ENCODE results near the gene SNX5. TPM values are rescaled to one million over a fixed set of nuclear protein-coding genes. Genes with fewer than 3 reads are reported as not detected.

The SNX5 gene
- total RNA-seq, 1 donor from 2014 or later, result 102 TPM

GRCh38 chr20:17928211-17928611 lies 40.4 kb downstream of the SNX5 start:
- Histone ChIP-seq H3K27ac (peak overlapping the region; percentile 73), H3K9me3 (no peaks in the 10 kb centered on the region), H3K4me3 (no peak overlapping the region), H3K4me1 (no peaks in the 10 kb centered on the region), H3K27me3 (ENCODE audit: low read depth) (no peaks in the 10 kb centered on the region), H3K36me3 (no peaks in the 10 kb centered on the region)
- intact Hi-C loops (cut with DNase I), result no loop called here
- DNase-seq, result no peak
- no peak for TF ChIP-seq CTCF (IDR thresholded peaks at IDR 0.05)
- ATAC-seq, result peak in 1 of 2 donors; percentile 11

DNA sequence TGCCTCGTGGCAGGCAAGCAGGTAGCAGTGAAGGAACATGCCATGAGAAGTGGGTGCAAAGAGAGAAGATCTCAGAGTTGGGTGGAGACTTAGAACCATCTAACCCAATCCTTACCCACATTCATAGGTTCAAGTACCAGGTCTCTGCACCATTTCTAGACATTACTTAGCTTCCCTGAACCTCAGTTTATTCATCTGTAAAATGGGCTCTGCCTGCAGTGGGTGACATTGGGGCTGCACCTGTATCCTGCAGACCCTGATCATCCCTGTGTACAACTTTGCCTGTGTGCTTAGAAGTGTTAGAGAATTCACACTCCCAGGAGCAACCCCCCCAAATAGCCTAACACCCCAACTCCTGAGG lies 42.7 kb downstream of the SNX5 start:
- H3K9me3 ChIP-seq, result no peaks in the 10 kb centered on the region
- no peaks in the 10 kb centered on the region for H3K27me3 ChIP-seq (ENCODE audit: low read depth)
- no peak for TF ChIP-seq CTCF (IDR thresholded peaks at IDR 0.05)
- ATAC-seq, result no peak
- no peaks in the 10 kb centered on the region for H3K36me3 ChIP-seq
- no peaks in the 10 kb centered on the region for H3K4me1 ChIP-seq
- no peak for DNase-seq
- intact Hi-C loops (cut with DNase I), result no loop called here
- no peak overlapping the region for H3K4me3 ChIP-seq
- no peak overlapping the region for H3K27ac ChIP-seq

GRCh38 chr20:17925141-17925939 lies 43.3 kb downstream of the SNX5 start:
- Histone ChIP-seq H3K27ac (no peak overlapping the region), H3K4me3 (no peak overlapping the region), H3K9me3 (no peaks in the 10 kb centered on the region), H3K4me1 (no peaks in the 10 kb centered on the region), H3K27me3 (ENCODE audit: low read depth) (no peaks in the 10 kb centered on the region), H3K36me3 (no peaks in the 10 kb centered on the region)
- intact Hi-C loops (cut with DNase I), result no loop called here
- DNase-seq (no peak), ATAC-seq (no peak)
- TF ChIP-seq CTCF (IDR thresholded peaks at IDR 0.05), result no peak

DNA sequence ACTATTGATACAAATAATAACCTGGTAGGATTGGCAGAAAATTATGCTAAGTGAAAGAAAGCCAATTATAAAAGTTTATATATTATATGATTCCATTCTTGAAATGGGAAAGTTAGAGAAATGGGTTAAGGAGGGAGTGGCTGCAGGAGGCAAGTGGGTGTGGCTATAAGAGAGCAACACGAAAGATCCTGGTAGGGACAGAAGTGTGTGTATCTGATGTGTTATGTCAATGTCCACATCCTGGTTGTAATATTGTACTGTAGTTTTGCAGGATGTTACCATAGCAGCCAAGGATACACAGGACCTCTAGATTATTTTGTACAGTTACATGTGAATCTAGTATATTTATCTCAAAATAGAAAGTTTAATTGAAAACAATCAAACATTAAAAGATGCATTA lies 46.8 kb downstream of the SNX5 start:
- Histone ChIP-seq H3K27me3 (ENCODE audit: low read depth) (no peaks in the 10 kb centered on the region), H3K27ac (no peak overlapping the region), H3K4me1 (no peaks in the 10 kb centered on the region), H3K9me3 (no peaks in the 10 kb centered on the region), H3K36me3 (no peaks in the 10 kb centered on the region), H3K4me3 (no peak overlapping the region)
- intact Hi-C loops (cut with DNase I), result no loop called here
- no peak for ATAC-seq
- no peak for DNase-seq
- TF ChIP-seq CTCF (IDR thresholded peaks at IDR 0.05), result no peak

GRCh38 chr20:17919149-17919548 lies 49.4 kb downstream of the SNX5 start:
- H3K36me3 ChIP-seq, result no peaks in the 10 kb centered on the region
- no peak overlapping the region for H3K27ac ChIP-seq
- TF ChIP-seq CTCF (IDR thresholded peaks at IDR 0.05), result no peak
- intact Hi-C loops (cut with DNase I), result no loop called here
- no peaks in the 10 kb centered on the region for H3K9me3 ChIP-seq
- peaks cover 4% of the 10 kb centered on the region for H3K4me1 ChIP-seq
- ATAC-seq, result no peak
- no peaks in the 10 kb centered on the region for H3K27me3 ChIP-seq (ENCODE audit: low read depth)
- no peak for DNase-seq
- no peak overlapping the region for H3K4me3 ChIP-seq
